H9 (cell line): ENCODE results near the gene DACH1. TPM values are rescaled to one million over a fixed set of nuclear protein-coding genes. Genes with fewer than 3 reads are reported as not detected.

Experiments
- DNase-seq: peaks from one replicate; pipeline ENCODE4 v3.0.0-alpha.2; 2017
- H2AFZ ChIP-seq: one replicate; pipeline ENCODE4 v1.6.1; 2013; ENCODE audit warnings: mild to moderate bottlenecking, low read length, control low read depth, moderate library complexity
- H2AK5ac ChIP-seq: 2 replicates; pipeline ENCODE4 v1.6.1; 2013; ENCODE audit warnings: low read length, control low read depth, mixed read lengths; ENCODE audit not compliant: insufficient read length
- H2BK120ac ChIP-seq: one replicate; pipeline ENCODE4 v1.6.1; 2013; ENCODE audit warnings: low read depth, mild to moderate bottlenecking, low read length, control low read depth, inconsistent platforms; ENCODE audit not compliant: poor library complexity, severe bottlenecking
- H2BK12ac ChIP-seq: 2 replicates; pipeline ENCODE4 v1.6.1; 2013; ENCODE audit warnings: low read length, control low read depth, mixed read lengths, low read depth; ENCODE audit not compliant: insufficient read length
- H2BK15ac ChIP-seq: 2 replicates; pipeline ENCODE4 v1.6.1; 2013; ENCODE audit warnings: low read depth, low read length, control low read depth
- H2BK20ac ChIP-seq: one replicate; pipeline ENCODE4 v1.6.1; 2013; ENCODE audit warnings: low read depth, mild to moderate bottlenecking, low read length, control low read depth, inconsistent platforms; ENCODE audit not compliant: poor library complexity, severe bottlenecking
- H2BK5ac ChIP-seq: 2 replicates; pipeline ENCODE4 v1.6.1; 2013; ENCODE audit warnings: low read length, control low read depth, mixed read lengths; ENCODE audit not compliant: insufficient read length
- H3K14ac ChIP-seq: 2 replicates; pipeline ENCODE4 v1.6.1; 2013; ENCODE audit warnings: low read length, control low read depth; ENCODE audit not compliant: insufficient read depth
- H3K18ac ChIP-seq: 2 replicates; pipeline ENCODE4 v1.6.1; 2013; ENCODE audit warnings: low read depth, mild to moderate bottlenecking, mixed read lengths, low read length, control low read depth; ENCODE audit not compliant: insufficient read length
- H3K23ac ChIP-seq: 2 replicates; pipeline ENCODE4 v1.6.1; 2013; ENCODE audit warnings: low read length, control low read depth, mixed read lengths, low read depth; ENCODE audit not compliant: insufficient read length
- H3K23me2 ChIP-seq: 2 replicates; pipeline ENCODE4 v1.6.1; 2013; ENCODE audit warnings: low read depth, mild to moderate bottlenecking, mixed read lengths, low read length, control low read depth; ENCODE audit not compliant: insufficient read length, poor library complexity, severe bottlenecking
- H3K27ac ChIP-seq: 2 replicates; pipeline ENCODE4 v1.5.1; 2013; ENCODE audit warnings: low read length, control low read depth, mixed read lengths, low read depth; ENCODE audit not compliant: insufficient read length
- H3K27me3 ChIP-seq: 2 replicates; pipeline ENCODE4 v1.6.1; 2013; ENCODE audit warnings: low read length, control low read depth, inconsistent platforms; ENCODE audit not compliant: insufficient read depth
- H3K4ac ChIP-seq: 2 replicates; pipeline ENCODE4 v1.6.1; 2013; ENCODE audit warnings: low read depth, mild to moderate bottlenecking, control low read depth, inconsistent platforms, low read length, moderate library complexity
- H3K4me1 ChIP-seq: 2 replicates; pipeline ENCODE4 v1.6.1; 2013; ENCODE audit warnings: low read length, control low read depth, inconsistent platforms; ENCODE audit not compliant: insufficient read depth
- H3K4me2 ChIP-seq: 2 replicates; pipeline ENCODE4 v1.6.1; 2013; ENCODE audit warnings: low read length, control low read depth, mixed read lengths; ENCODE audit not compliant: insufficient read length, insufficient read depth
- H3K56ac ChIP-seq: 2 replicates; pipeline ENCODE4 v1.6.1; 2013; ENCODE audit warnings: low read depth, mild to moderate bottlenecking, mixed read lengths, low read length, control low read depth; ENCODE audit not compliant: insufficient read length
- H3K79me1 ChIP-seq: 2 replicates; pipeline ENCODE4 v1.6.1; 2013; ENCODE audit warnings: low read depth, mild to moderate bottlenecking, moderate library complexity, low read length, control low read depth, inconsistent platforms; ENCODE audit not compliant: insufficient read depth, poor library complexity, severe bottlenecking
- H3K79me2 ChIP-seq: 2 replicates; pipeline ENCODE4 v1.6.1; 2013; ENCODE audit warnings: low read length, control low read depth, inconsistent platforms; ENCODE audit not compliant: insufficient read depth
- H3K9ac ChIP-seq: 2 replicates; pipeline ENCODE4 v1.6.1; 2013; ENCODE audit warnings: low read length, control low read depth, mixed read lengths; ENCODE audit not compliant: insufficient read length; ENCODE audit errors: extremely low read depth
- H3K9me3 ChIP-seq: one replicate; pipeline ENCODE4 v1.6.1; 2013; ENCODE audit warnings: low read depth, low read length, inconsistent platforms; ENCODE audit not compliant: control insufficient read depth
- H3T11ph ChIP-seq: one replicate; pipeline ENCODE4 v1.6.1; 2013; ENCODE audit warnings: mild to moderate bottlenecking, low read length, control low read depth, inconsistent platforms
- H4K20me1 ChIP-seq: one replicate; pipeline ENCODE4 v1.6.1; 2013; ENCODE audit not compliant: control insufficient read depth, insufficient read length, insufficient read depth
- H4K5ac ChIP-seq: 2 replicates; pipeline ENCODE4 v1.6.1; 2013; ENCODE audit warnings: low read depth, mild to moderate bottlenecking, mixed read lengths, low read length, control low read depth; ENCODE audit not compliant: insufficient read length
- H4K8ac ChIP-seq: replicated peaks from 2 replicates; pipeline ENCODE4 v1.6.1; 2013; ENCODE audit warnings: low read length, control low read depth, mixed read lengths, low read depth; ENCODE audit not compliant: insufficient read length
- H4K91ac ChIP-seq: 2 replicates; pipeline ENCODE4 v1.6.1; 2013; ENCODE audit warnings: low read depth, mild to moderate bottlenecking, moderate library complexity, mixed read lengths, low read length, control low read depth; ENCODE audit not compliant: insufficient read length
- H3K27ac Mint-ChIP-seq, 3 experiments: 2 replicates in 2 of 3; 3 replicates in 1 of 3; pipeline ENCODE4 v1.8.0; 2020 to 2021; ENCODE audit warnings: mixed read lengths in 3 of 3, mild to moderate bottlenecking in 1 of 3, moderate library complexity in 1 of 3
- H3K27me3 Mint-ChIP-seq: 2 replicates; pipeline ENCODE4 v1.8.0; 2021; ENCODE audit warnings: low read depth, mild to moderate bottlenecking, moderate library complexity, mixed read lengths
- H3K36me3 Mint-ChIP-seq, 3 experiments: 2 replicates in 2 of 3; 3 replicates in 1 of 3; pipeline ENCODE4 v1.8.0; 2020 to 2021; ENCODE audit warnings: low read depth in 3 of 3, mixed read lengths in 3 of 3; ENCODE audit not compliant: insufficient read depth in 1 of 3
- H3K4me1 Mint-ChIP-seq, 2 experiments: 2 replicates each; pipeline ENCODE4 v1.8.0; 2020; ENCODE audit warnings: mixed read lengths in 2 of 2
- H3K4me3 Mint-ChIP-seq, 2 experiments: 2 replicates in 1 of 2; 3 replicates in 1 of 2; pipeline ENCODE4 v1.8.0; 2020 to 2021; ENCODE audit warnings: mild to moderate bottlenecking in 2 of 2, mixed read lengths in 2 of 2, moderate library complexity in 1 of 2
- H3K9me3 Mint-ChIP-seq, 2 experiments: 2 replicates in 1 of 2; 3 replicates in 1 of 2; pipeline ENCODE4 v1.8.0; 2020; ENCODE audit warnings: mild to moderate bottlenecking in 2 of 2, mixed read lengths in 2 of 2, moderate library complexity in 1 of 2
- WGBS: extraction: QIAGEN DNeasy Blood & Tissue Kit; methylation state at CpG from one replicate; pipeline ENCODE4 v1.1.7; 2013; ENCODE audit warnings: missing lambda C conversion rate, low lambda C conversion rate, mixed read lengths; ENCODE audit not compliant: insufficient read length; ENCODE audit errors: extremely low coverage; 5-methylcytosine and 5-hydroxymethylcytosine counted together
- total RNA-seq: library from RNA; stranded (reverse); gene quantifications from 2 replicates; pipeline ENCODE4 v1.2.1, GENCODE V29; 2021
- TF ChIP-seq, protein P1 (sequence below): fragments of 200-600 bp; sonication (generic); conservative IDR thresholded peaks from 3 replicates; pipeline ENCODE4 v1.8.0; 2021; ENCODE audit warnings: antibody characterized with exemption, mild to moderate bottlenecking

The DACH1 gene
- total RNA-seq, 1 experiment from 2014 or later, result not detected

GRCh38 chr13:71644579-71644978 lies 222.4 kb downstream of the DACH1 start:
- TF ChIP-seq, protein P1, sequence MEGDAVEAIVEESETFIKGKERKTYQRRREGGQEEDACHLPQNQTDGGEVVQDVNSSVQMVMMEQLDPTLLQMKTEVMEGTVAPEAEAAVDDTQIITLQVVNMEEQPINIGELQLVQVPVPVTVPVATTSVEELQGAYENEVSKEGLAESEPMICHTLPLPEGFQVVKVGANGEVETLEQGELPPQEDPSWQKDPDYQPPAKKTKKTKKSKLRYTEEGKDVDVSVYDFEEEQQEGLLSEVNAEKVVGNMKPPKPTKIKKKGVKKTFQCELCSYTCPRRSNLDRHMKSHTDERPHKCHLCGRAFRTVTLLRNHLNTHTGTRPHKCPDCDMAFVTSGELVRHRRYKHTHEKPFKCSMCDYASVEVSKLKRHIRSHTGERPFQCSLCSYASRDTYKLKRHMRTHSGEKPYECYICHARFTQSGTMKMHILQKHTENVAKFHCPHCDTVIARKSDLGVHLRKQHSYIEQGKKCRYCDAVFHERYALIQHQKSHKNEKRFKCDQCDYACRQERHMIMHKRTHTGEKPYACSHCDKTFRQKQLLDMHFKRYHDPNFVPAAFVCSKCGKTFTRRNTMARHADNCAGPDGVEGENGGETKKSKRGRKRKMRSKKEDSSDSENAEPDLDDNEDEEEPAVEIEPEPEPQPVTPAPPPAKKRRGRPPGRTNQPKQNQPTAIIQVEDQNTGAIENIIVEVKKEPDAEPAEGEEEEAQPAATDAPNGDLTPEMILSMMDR, result no peak
- Mint-ChIP-seq H3K9me3 (no peaks in the 10 kb centered on the region), H3K36me3 (no peaks in the 10 kb centered on the region), H3K27ac (no peak overlapping the region), H3K4me3 (no peak overlapping the region), H3K27me3 (no peaks in the 10 kb centered on the region), H3K4me1 (peaks cover 4% of the 10 kb centered on the region in 2 experiments; a peak in 3 of 4 replicates)
- no peak overlapping the region for H3K18ac ChIP-seq
- DNase-seq, result no peak
- no peak overlapping the region for H3K9ac ChIP-seq
- no peak overlapping the region for H2BK5ac ChIP-seq
- H3K79me1 ChIP-seq, result no peaks in the 10 kb centered on the region
- no peak overlapping the region for H3K4me2 ChIP-seq
- H2AFZ ChIP-seq, result no peak overlapping the region
- no peaks in the 10 kb centered on the region for H4K20me1 ChIP-seq
- WGBS, result no CpG with 5 or more reads among the region's 1 CpG
- no peak overlapping the region for H3T11ph ChIP-seq
- no peak overlapping the region for H3K4ac ChIP-seq
- H3K4me1 ChIP-seq, result no peaks in the 10 kb centered on the region
- no peak overlapping the region for H4K5ac ChIP-seq
- H4K8ac ChIP-seq, result no peak overlapping the region
- H3K9me3 ChIP-seq, result no peaks in the 10 kb centered on the region
- no peak overlapping the region for H3K27ac ChIP-seq
- H3K23ac ChIP-seq, result no peak overlapping the region
- no peak overlapping the region for H3K14ac ChIP-seq
- H3K23me2 ChIP-seq, result no peaks in the 10 kb centered on the region
- no peak overlapping the region for H2BK120ac ChIP-seq
- no peak overlapping the region for H2BK20ac ChIP-seq
- no peaks in the 10 kb centered on the region for H3K79me2 ChIP-seq
- H2AK5ac ChIP-seq, result no peak overlapping the region
- H4K91ac ChIP-seq, result no peak overlapping the region
- H2BK15ac ChIP-seq, result no peak overlapping the region
- H3K56ac ChIP-seq, result no peak overlapping the region
- H2BK12ac ChIP-seq, result no peak overlapping the region
- no peaks in the 10 kb centered on the region for H3K27me3 ChIP-seq
